Neural progenitor cell (in vitro differentiated cells): Measurements from ENCODE around the gene LIG3. TPM values are rescaled to one million over a fixed set of nuclear protein-coding genes. Genes with fewer than 3 reads are reported as not detected.

Experiments
- DNase-seq: peaks from one replicate; pipeline ENCODE4 v3.0.0-alpha.2; 2016; ENCODE audit warnings: low spot score
- H2AFZ ChIP-seq: fragments of 200-600 bp; sonication (generic); replicated peaks from 2 replicates; pipeline ENCODE4 v1.6.1; 2016; ENCODE audit warnings: antibody characterized with exemption
- H3F3A ChIP-seq: fragments of 200-600 bp; sonication (generic); 2 replicates; pipeline ENCODE4 v1.6.1; 2016; ENCODE audit warnings: antibody characterized with exemption, low read depth
- H3K27ac ChIP-seq: fragments of 200-600 bp; sonication (generic); 2 replicates; pipeline ENCODE4 v1.5.1; 2016; ENCODE audit warnings: mild to moderate bottlenecking
- H3K27me3 ChIP-seq: fragments of 200-600 bp; sonication (generic); 2 replicates; pipeline ENCODE4 v1.6.1; 2016; ENCODE audit warnings: mild to moderate bottlenecking, moderate library complexity
- H3K36me3 ChIP-seq: fragments of 200-600 bp; sonication (generic); 2 replicates; pipeline ENCODE4 v1.5.1; 2016
- H3K4me1 ChIP-seq: fragments of 200-600 bp; sonication (generic); 2 replicates; pipeline ENCODE4 v1.6.1; 2016; ENCODE audit warnings: mixed run types
- H3K4me2 ChIP-seq: fragments of 200-600 bp; sonication (generic); 2 replicates; pipeline ENCODE4 v1.6.1; 2016
- H3K4me3 ChIP-seq: fragments of 200-600 bp; sonication (generic); 2 replicates; pipeline ENCODE4 v1.5.1; 2016
- H3K79me2 ChIP-seq: fragments of 200-600 bp; sonication (generic); 2 replicates; pipeline ENCODE4 v1.6.1; 2016; ENCODE audit warnings: low read depth
- H3K9ac ChIP-seq: fragments of 200-600 bp; sonication (generic); 2 replicates; pipeline ENCODE4 v1.6.1; 2016
- H3K9me3 ChIP-seq: fragments of 200-600 bp; sonication (generic); 2 replicates; pipeline ENCODE4 v1.5.1; 2016; ENCODE audit warnings: low read depth
- H4K20me1 ChIP-seq: fragments of 200-600 bp; sonication (generic); 2 replicates; pipeline ENCODE4 v1.6.1; 2016; ENCODE audit warnings: low read depth
- H3K27ac Mint-ChIP-seq: 3 replicates; pipeline ENCODE4 v1.8.0; 2021; ENCODE audit warnings: mixed read lengths
- H3K27me3 Mint-ChIP-seq: 2 replicates; pipeline ENCODE4 v1.8.0; 2022; ENCODE audit warnings: low read depth, mild to moderate bottlenecking, inconsistent platforms, moderate library complexity, mixed read lengths; ENCODE audit not compliant: insufficient read depth
- H3K36me3 Mint-ChIP-seq: 3 replicates; pipeline ENCODE4 v1.8.0; 2021; ENCODE audit warnings: mixed read lengths
- H3K4me1 Mint-ChIP-seq: 3 replicates; pipeline ENCODE4 v1.8.0; 2021; ENCODE audit warnings: mixed read lengths
- H3K4me3 Mint-ChIP-seq: 3 replicates; pipeline ENCODE4 v1.8.0; 2021; ENCODE audit warnings: mild to moderate bottlenecking, moderate library complexity, mixed read lengths
- H3K9me3 Mint-ChIP-seq: 3 replicates; pipeline ENCODE4 v1.8.0; 2020; ENCODE audit warnings: mixed read lengths
- EZH2 ChIP-seq: fragments of 200-600 bp; sonication (generic); IDR thresholded peaks from 2 replicates; pipeline ENCODE4 v1.6.1; 2017; ENCODE audit warnings: antibody characterized with exemption, mild to moderate bottlenecking, moderate library complexity
- EZH2phosphoT487 ChIP-seq: fragments of 200-600 bp; sonication (generic); IDR thresholded peaks from 2 replicates; pipeline ENCODE4 v1.6.1; 2017; ENCODE audit warnings: antibody characterized with exemption
- total RNA-seq: library from RNA; depleted of rRNA; stranded (reverse); fragments of >200 nt; gene quantifications from 2 replicates; pipeline ENCODE4 v1.2.3, GENCODE V29; 2015; ENCODE audit warnings: low replicate concordance
- TF ChIP-seq, protein P1 (sequence below): fragments of 200-600 bp; sonication (generic); IDR thresholded peaks from 2 replicates; pipeline ENCODE4 v1.5.1; 2017; ENCODE audit warnings: antibody characterized with exemption, mild to moderate bottlenecking

LIG3 gene
- total RNA-seq, 1 donor from 2014 or later = 89.6 TPM

DNA sequence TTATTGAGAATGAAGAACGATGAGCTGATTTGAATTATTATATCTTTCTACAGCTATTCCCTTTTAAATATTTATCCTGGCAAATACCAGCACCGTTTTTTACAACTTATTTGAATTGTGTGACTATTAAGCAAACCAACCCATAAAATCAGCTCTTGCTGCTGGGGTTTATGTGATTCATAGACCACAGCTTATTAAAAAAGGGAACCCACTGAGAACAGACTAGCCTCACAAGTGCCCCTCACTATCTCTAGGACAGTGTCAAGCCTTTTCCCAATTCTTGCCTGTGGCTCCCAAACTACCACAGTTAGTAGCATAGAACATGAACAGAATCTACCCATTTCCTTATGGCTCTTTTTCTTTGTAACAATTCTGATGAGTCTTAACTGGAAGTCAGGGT, 6.1 kb upstream of the LIG3 start:
- Histone ChIP-seq H3K27ac (no peak overlapping the region), H3K36me3 (no peaks in the 10 kb centered on the region), H3K27me3 (no peaks in the 10 kb centered on the region), H3K4me2 (no peak overlapping the region), H3K9me3 (no peaks in the 10 kb centered on the region), H3K9ac (no peak overlapping the region), H4K20me1 (no peaks in the 10 kb centered on the region), H2AFZ (no peak overlapping the region), H3F3A (no peaks in the 10 kb centered on the region), H3K79me2 (no peaks in the 10 kb centered on the region), H3K4me1 (no peaks in the 10 kb centered on the region), H3K4me3 (no peak overlapping the region)
- Mint-ChIP-seq H3K9me3 (no peaks in the 10 kb centered on the region), H3K27me3 (no peaks in the 10 kb centered on the region), H3K4me3 (no peak overlapping the region), H3K27ac (no peak overlapping the region), H3K4me1 (peaks cover 2% of the 10 kb centered on the region), H3K36me3 (no peaks in the 10 kb centered on the region)
- TF ChIP-seq, protein P1, sequence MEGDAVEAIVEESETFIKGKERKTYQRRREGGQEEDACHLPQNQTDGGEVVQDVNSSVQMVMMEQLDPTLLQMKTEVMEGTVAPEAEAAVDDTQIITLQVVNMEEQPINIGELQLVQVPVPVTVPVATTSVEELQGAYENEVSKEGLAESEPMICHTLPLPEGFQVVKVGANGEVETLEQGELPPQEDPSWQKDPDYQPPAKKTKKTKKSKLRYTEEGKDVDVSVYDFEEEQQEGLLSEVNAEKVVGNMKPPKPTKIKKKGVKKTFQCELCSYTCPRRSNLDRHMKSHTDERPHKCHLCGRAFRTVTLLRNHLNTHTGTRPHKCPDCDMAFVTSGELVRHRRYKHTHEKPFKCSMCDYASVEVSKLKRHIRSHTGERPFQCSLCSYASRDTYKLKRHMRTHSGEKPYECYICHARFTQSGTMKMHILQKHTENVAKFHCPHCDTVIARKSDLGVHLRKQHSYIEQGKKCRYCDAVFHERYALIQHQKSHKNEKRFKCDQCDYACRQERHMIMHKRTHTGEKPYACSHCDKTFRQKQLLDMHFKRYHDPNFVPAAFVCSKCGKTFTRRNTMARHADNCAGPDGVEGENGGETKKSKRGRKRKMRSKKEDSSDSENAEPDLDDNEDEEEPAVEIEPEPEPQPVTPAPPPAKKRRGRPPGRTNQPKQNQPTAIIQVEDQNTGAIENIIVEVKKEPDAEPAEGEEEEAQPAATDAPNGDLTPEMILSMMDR = no peak
- TF ChIP-seq EZH2 (no peak), EZH2phosphoT487 (no peak)
- DNase-seq = no peak

DNA sequence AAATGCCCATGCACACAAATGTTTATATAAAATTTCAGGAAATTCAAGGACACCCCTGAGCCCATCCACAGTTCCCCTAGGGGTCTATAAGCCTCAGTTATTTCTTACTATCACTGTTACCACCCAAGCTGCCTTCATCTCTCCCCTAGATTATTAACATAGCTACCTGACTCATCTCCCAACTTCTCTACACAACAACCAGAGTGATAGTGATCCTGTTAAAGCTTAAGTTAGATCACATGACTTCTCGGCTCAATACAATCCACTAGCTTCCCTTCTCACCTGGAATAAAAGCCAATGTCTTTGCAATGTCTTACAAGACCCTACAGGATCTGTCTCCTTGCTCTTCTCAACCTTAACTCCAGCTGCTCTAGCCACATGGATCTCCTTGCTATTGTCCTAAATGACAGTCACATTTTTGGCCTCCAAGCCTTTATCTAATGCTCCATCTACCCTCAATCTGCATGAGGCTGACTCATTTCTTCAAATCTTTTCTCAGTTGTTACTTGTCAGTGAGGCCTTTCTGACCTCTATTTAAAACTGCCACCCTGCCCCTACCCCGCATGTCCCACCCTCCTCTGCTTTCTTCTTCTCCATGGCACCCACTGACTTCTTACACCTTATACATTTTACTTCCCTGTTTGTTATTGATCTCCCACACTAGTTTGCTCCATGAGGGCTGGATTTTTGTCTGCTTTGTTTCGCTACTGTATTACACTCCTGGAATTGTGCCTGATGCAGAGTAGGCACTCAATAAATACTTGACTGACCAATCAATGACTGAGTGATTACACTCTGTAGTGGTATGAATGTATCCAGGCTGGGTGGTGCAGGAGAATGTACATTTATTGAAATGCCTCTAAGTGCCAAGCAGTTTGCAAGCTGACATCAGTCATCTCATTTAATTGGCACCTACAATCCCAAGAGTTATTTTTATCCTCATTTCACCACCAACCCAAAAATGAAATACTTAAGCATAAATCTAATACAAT, 5.2 kb upstream of the LIG3 start:
- Histone ChIP-seq H3K4me1 (peaks cover 6% of the 10 kb centered on the region), H3K4me3 (no peak overlapping the region), H3K27me3 (no peaks in the 10 kb centered on the region), H3K27ac (no peak overlapping the region), H3K9ac (peak overlapping the region; percentile 25), H3K4me2 (no peak overlapping the region), H3K9me3 (no peaks in the 10 kb centered on the region), H3K79me2 (no peaks in the 10 kb centered on the region), H4K20me1 (no peaks in the 10 kb centered on the region), H3F3A (no peaks in the 10 kb centered on the region), H2AFZ (no peak overlapping the region), H3K36me3 (no peaks in the 10 kb centered on the region)
- H3K27me3 Mint-ChIP-seq = no peaks in the 10 kb centered on the region
- H3K36me3 Mint-ChIP-seq = no peaks in the 10 kb centered on the region
- no peak overlapping the region for H3K4me3 Mint-ChIP-seq
- H3K27ac Mint-ChIP-seq = no peak overlapping the region
- DNase-seq = no peak
- TF ChIP-seq EZH2phosphoT487 (no peak), EZH2 (no peak)
- TF ChIP-seq, protein P1 = no peak
- H3K9me3 Mint-ChIP-seq = no peaks in the 10 kb centered on the region
- peaks cover 11% of the 10 kb centered on the region for H3K4me1 Mint-ChIP-seq

DNA sequence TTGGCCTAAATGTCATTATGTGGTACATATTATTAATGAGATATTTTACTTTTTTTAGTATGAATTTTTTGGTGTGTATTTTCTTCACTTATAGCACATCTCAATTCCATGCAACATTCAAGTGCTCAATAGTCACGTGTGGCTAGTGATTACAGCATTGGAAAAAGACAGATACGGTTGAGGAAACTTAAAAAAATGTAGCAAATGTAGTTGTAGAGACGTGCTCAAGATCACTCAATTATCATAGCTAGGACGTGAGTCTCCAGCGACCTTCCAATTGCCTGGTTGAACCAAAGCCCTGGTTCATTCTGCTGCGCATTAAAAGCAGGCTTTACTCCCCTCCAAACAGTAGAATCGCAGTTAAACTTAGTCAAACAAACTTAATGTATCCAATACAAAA, 1.2 kb upstream of the LIG3 start:
- no peaks in the 10 kb centered on the region for H3K36me3 ChIP-seq
- H3K9me3 ChIP-seq = no peaks in the 10 kb centered on the region
- peaks cover 36% of the 10 kb centered on the region for H3K79me2 ChIP-seq
- no peaks in the 10 kb centered on the region for H3K27me3 Mint-ChIP-seq
- DNase-seq = no peak
- no peaks in the 10 kb centered on the region for H3K9me3 Mint-ChIP-seq
- H3K27ac Mint-ChIP-seq = no peak overlapping the region
- peaks cover 9% of the 10 kb centered on the region for H3F3A ChIP-seq
- no peak overlapping the region for H3K27ac ChIP-seq
- no peak overlapping the region for H3K9ac ChIP-seq
- H3K4me3 ChIP-seq = peak overlapping the region; percentile 83
- peaks cover 38% of the 10 kb centered on the region for H3K4me1 Mint-ChIP-seq
- H3K4me1 ChIP-seq = peaks cover 18% of the 10 kb centered on the region
- no peak overlapping the region for H3K4me2 ChIP-seq
- H4K20me1 ChIP-seq = peaks cover 7% of the 10 kb centered on the region
- peak overlapping the region; percentile 93 for H3K4me3 Mint-ChIP-seq
- TF ChIP-seq EZH2phosphoT487 (no peak), EZH2 (no peak)
- TF ChIP-seq, protein P1 = no peak
- H2AFZ ChIP-seq = no peak overlapping the region
- H3K36me3 Mint-ChIP-seq = peaks cover 8% of the 10 kb centered on the region
- no peaks in the 10 kb centered on the region for H3K27me3 ChIP-seq
